Uterus (tissue), 4 donors: Measurements from ENCODE around the gene PREX1. TPM values are rescaled to one million over a fixed set of nuclear protein-coding genes. Genes with fewer than 3 reads are reported as not detected.

ENCODE experiments used
- DNase-seq, 2 donors: peaks; one replicate each; pipeline ENCODE4 v3.0.0-alpha.2; 2019 to 2020
- H3K27ac ChIP-seq, 2 donors: fragments of 200-600 bp; sonication (generic); 1 replicate in 1 of 2; 2 replicates in 1 of 2; pipeline ENCODE4 v1.5.1; 2016 to 2018
- H3K27me3 ChIP-seq, 2 donors: fragments of 200-600 bp; sonication (generic); one replicate each; pipeline ENCODE4 v1.5.1; 2018 to 2019; ENCODE audit warnings: control low read depth in 1 of 2
- H3K36me3 ChIP-seq, 2 donors: fragments of 200-600 bp; sonication (generic); one replicate each; pipeline ENCODE4 v1.5.1; 2019; ENCODE audit warnings: control low read depth in 1 of 2
- H3K4me1 ChIP-seq, 2 donors: fragments of 200-600 bp; sonication (generic); one replicate each; pipeline ENCODE4 v1.5.1; 2018 to 2019; ENCODE audit warnings: control low read depth in 1 of 2
- H3K4me3 ChIP-seq, 2 donors: fragments of 200-600 bp; sonication (generic); 1 replicate in 1 of 2; 2 replicates in 1 of 2; pipeline ENCODE4 v1.5.1; 2018 to 2019; ENCODE audit warnings: mild to moderate bottlenecking in 1 of 2
- H3K9me3 ChIP-seq, 2 donors: fragments of 200-600 bp; sonication (generic); one replicate each; pipeline ENCODE4 v1.5.1; 2019; ENCODE audit warnings: control low read depth in 1 of 2
- POLR2A ChIP-seq, 2 donors: fragments of 450-650 bp; IDR thresholded peaks; one replicate each; pipeline ENCODE4 v1.6.1; 2016; ENCODE audit warnings: antibody characterized with exemption in 2 of 2, mild to moderate bottlenecking in 1 of 2, moderate library complexity in 1 of 2
- intact Hi-C: fragments of 100-400 bp; cut with DNase I; formaldehyde crosslinking; loops from one replicate; pipeline ENCODE4 v1.15.1; 2023; ENCODE audit warnings: low total_unique reads
- total RNA-seq, 4 donors: library from RNA; depleted of rRNA in 3 of 4; stranded (reverse); fragments of >200 nt in 3 of 4; gene quantifications; one replicate each; pipeline versions ENCODE4 v1.1.0 to v1.2.4, GENCODE V29; 2014 to 2023
- TF ChIP-seq, protein P1 (sequence below), 4 experiments: fragments of 200-600 bp in 2 of 4; fragments of 450-650 bp in 2 of 4; sonication (generic) in 2 of 4; IDR thresholded peaks; one replicate each; pipeline ENCODE4 v1.5.1; 2016 to 2019; ENCODE audit warnings: antibody characterized with exemption in 4 of 4, mild to moderate bottlenecking in 2 of 4, moderate library complexity in 1 of 4
- donor health status: DM: yes; HTN: yes; CAD: no.

Gene PREX1
- total RNA-seq, 4 donors from 2014 or later = 3.6 to 19.7 (median 11.3) TPM

GRCh38 chr20:48866936-48867335 lies 39.1 kb upstream of the PREX1 start:
- TF ChIP-seq, protein P1, sequence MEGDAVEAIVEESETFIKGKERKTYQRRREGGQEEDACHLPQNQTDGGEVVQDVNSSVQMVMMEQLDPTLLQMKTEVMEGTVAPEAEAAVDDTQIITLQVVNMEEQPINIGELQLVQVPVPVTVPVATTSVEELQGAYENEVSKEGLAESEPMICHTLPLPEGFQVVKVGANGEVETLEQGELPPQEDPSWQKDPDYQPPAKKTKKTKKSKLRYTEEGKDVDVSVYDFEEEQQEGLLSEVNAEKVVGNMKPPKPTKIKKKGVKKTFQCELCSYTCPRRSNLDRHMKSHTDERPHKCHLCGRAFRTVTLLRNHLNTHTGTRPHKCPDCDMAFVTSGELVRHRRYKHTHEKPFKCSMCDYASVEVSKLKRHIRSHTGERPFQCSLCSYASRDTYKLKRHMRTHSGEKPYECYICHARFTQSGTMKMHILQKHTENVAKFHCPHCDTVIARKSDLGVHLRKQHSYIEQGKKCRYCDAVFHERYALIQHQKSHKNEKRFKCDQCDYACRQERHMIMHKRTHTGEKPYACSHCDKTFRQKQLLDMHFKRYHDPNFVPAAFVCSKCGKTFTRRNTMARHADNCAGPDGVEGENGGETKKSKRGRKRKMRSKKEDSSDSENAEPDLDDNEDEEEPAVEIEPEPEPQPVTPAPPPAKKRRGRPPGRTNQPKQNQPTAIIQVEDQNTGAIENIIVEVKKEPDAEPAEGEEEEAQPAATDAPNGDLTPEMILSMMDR (IDR thresholded peaks at IDR 0.05) = no peak
- TF ChIP-seq POLR2A (IDR thresholded peaks at IDR 0.05) = no peak
- Histone ChIP-seq H3K27ac (no peak overlapping the region), H3K27me3 (no peaks in the 10 kb centered on the region), H3K9me3 (no peaks in the 10 kb centered on the region), H3K4me3 (no peak overlapping the region), H3K4me1 (no peaks in the 10 kb centered on the region), H3K36me3 (no peaks in the 10 kb centered on the region)
- intact Hi-C loops = no loop called here
- no peak for DNase-seq

DNA sequence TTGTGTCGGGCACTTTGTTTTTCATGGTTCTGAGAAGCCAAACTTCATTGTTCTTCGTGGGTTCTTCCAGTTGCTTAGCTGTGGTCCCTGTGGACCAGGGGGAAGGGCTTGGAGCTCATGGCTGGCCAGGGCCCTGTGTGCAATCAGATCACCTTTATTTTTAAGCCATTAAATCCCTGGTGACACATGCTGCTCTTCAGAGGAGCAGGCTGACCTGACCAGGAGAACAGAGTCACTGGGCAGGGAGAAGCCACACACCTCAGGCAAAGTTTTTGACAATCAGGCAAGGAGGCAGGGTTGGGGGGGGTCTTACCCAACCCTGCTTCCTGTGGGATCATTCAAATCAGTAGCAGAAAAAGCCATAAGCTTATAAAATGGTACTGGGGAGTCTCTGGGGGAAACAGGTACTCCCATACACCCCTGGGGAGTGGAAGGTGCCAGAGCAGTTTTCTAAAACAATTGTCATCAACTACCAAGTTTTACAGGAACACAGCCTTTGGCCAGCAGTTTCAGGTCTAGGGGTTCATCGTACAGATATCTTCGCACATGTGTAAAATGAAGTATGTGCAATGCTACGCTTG lies 37.0 kb upstream of the PREX1 start:
- DNase-seq = no peak
- no peak overlapping the region for H3K27ac ChIP-seq
- intact Hi-C loops = no loop called here
- no peak overlapping the region for H3K4me3 ChIP-seq
- H3K9me3 ChIP-seq = no peaks in the 10 kb centered on the region
- H3K4me1 ChIP-seq = no peaks in the 10 kb centered on the region
- H3K36me3 ChIP-seq = no peaks in the 10 kb centered on the region
- H3K27me3 ChIP-seq = no peaks in the 10 kb centered on the region
- TF ChIP-seq, protein P1 (IDR thresholded peaks at IDR 0.05) = no peak
- no peak for TF ChIP-seq POLR2A (IDR thresholded peaks at IDR 0.05)

GRCh38 chr20:48864254-48864653 lies 36.5 kb upstream of the PREX1 start:
- intact Hi-C loops = no loop called here
- no peaks in the 10 kb centered on the region for H3K9me3 ChIP-seq
- no peak for DNase-seq

DNA sequence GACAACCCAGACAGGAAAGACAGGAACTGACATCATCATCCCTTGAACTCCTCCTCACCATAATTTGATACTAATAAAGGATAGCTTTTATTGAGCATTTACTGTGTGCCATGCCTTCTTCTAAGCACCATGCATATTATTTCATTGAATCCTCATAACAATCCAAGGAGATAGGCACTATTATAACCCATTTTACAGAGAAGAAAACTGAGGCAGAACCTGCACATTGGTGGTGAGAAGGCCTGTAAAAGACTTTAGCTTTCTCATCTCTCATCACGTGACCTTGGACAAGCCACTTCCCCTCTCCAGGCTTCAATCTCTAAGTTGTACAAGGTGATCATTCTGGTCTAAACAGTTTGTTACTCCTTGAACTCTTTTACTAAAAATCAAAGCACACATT lies 34.5 kb upstream of the PREX1 start:
- Histone ChIP-seq H3K27me3 (no peaks in the 10 kb centered on the region), H3K4me3 (no peak overlapping the region), H3K9me3 (no peaks in the 10 kb centered on the region), H3K4me1 (no peaks in the 10 kb centered on the region), H3K36me3 (no peaks in the 10 kb centered on the region), H3K27ac (no peak overlapping the region)
- no peak for DNase-seq
- TF ChIP-seq, protein P1 (IDR thresholded peaks at IDR 0.05) = no peak
- no peak for TF ChIP-seq POLR2A (IDR thresholded peaks at IDR 0.05)
- intact Hi-C loops = no loop called here

More at GRCh38 chr20:48864254-48864653, 36.5 kb upstream of the PREX1 start:
- H3K4me3 ChIP-seq = no peak overlapping the region
- no peaks in the 10 kb centered on the region for H3K27me3 ChIP-seq
- H3K4me1 ChIP-seq = no peaks in the 10 kb centered on the region
- TF ChIP-seq, protein P1 (IDR thresholded peaks at IDR 0.05) = no peak
- TF ChIP-seq POLR2A (IDR thresholded peaks at IDR 0.05) = no peak
- no peak overlapping the region for H3K27ac ChIP-seq
- no peaks in the 10 kb centered on the region for H3K36me3 ChIP-seq

GRCh38 chr20:48861444-48861843 lies 33.6 kb upstream of the PREX1 start:
- Histone ChIP-seq H3K9me3 (no peaks in the 10 kb centered on the region), H3K36me3 (no peaks in the 10 kb centered on the region), H3K4me3 (no peak overlapping the region), H3K27ac (no peak overlapping the region), H3K4me1 (no peaks in the 10 kb centered on the region), H3K27me3 (no peaks in the 10 kb centered on the region)
- TF ChIP-seq, protein P1 (IDR thresholded peaks at IDR 0.05) = no peak
- TF ChIP-seq POLR2A (IDR thresholded peaks at IDR 0.05) = no peak
- intact Hi-C loops = no loop called here
- no peak for DNase-seq
